A549 (cell line): ENCODE results near the gene KRTAP5-4.

Experiments used
- POLR2A ChIP-seq: IDR thresholded peaks from 2 replicates; pipeline ENCODE4 v1.6.1; 2012; ENCODE audit warnings: mild to moderate bottlenecking, low read length
- TF ChIP-seq, protein P1 (sequence below): fragments of >200 bp; sonication (Bioruptor Twin); formaldehyde crosslinking; IDR thresholded peaks from 3 replicates; pipeline ENCODE4 v1.5.1; 2016

GRCh38 chr11:1636291-1636950 is 14.5 kb upstream of the KRTAP5-4 start:
- TF ChIP-seq, protein P1, sequence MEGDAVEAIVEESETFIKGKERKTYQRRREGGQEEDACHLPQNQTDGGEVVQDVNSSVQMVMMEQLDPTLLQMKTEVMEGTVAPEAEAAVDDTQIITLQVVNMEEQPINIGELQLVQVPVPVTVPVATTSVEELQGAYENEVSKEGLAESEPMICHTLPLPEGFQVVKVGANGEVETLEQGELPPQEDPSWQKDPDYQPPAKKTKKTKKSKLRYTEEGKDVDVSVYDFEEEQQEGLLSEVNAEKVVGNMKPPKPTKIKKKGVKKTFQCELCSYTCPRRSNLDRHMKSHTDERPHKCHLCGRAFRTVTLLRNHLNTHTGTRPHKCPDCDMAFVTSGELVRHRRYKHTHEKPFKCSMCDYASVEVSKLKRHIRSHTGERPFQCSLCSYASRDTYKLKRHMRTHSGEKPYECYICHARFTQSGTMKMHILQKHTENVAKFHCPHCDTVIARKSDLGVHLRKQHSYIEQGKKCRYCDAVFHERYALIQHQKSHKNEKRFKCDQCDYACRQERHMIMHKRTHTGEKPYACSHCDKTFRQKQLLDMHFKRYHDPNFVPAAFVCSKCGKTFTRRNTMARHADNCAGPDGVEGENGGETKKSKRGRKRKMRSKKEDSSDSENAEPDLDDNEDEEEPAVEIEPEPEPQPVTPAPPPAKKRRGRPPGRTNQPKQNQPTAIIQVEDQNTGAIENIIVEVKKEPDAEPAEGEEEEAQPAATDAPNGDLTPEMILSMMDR = no peak
- no peak for TF ChIP-seq POLR2A
